ENCODE measurements around the gene PTPRCAP.

DNA sequence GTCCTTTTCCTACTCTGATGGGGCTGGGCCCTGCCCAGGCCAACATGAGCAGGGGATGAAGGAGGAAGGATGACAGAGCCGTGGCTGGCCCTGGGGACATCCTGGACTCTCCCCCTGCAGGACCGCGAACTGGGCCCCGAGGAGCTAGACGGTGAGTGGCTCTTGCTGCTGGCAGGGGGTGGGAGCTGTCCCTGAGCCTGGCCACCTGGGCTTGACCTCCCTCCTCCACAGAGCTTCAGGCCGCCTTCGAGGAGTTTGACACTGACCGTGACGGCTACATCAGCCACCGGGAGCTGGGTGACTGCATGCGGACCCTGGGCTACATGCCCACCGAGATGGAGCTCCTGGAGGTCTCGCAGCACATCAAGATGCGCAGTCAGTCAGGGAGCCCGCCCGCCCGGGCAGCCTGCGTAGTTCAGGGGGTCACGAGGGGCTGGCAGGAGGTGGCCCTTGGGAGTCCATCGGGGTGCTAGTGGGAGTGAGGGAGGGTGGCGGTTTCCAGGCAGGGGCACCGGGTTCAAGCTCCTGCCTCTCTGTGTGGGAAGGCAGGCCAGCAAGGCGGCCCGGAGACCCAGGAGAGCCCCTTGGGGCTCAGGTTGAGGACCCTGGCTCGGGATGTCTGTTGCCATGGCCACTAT is 18.7 kb upstream of the PTPRCAP start:
- TF ChIP-seq CTCF (IDR thresholded peaks at IDR 0.05; ENCODE audit: poor library complexity, severe bottlenecking) (no peak), TAF1 (IDR thresholded peaks at IDR 0.05; ENCODE audit: low read depth) (no peak), EZH2 (IDR thresholded peaks at IDR 0.05; ENCODE audit: borderline replicate concordance, insufficient read depth, low read length, poor library complexity, severe bottlenecking) (no peak), POLR2AphosphoS5 (IDR thresholded peaks at IDR 0.05) (no peak), MXI1 (conservative IDR thresholded peaks at IDR 0.05; ENCODE audit: poor library complexity, severe bottlenecking) (no peak), SMC3 (conservative IDR thresholded peaks at IDR 0.05; ENCODE audit: poor library complexity) (no peak), EP300 (conservative IDR thresholded peaks at IDR 0.05; ENCODE audit: poor library complexity, severe bottlenecking) (no peak)

All from neural cell (in vitro differentiated cells).